ENCODE data around the gene MSX1.

MSX1 gene

GRCh38 chr4:4841156-4841555 lies 18.3 kb upstream of the MSX1 start:
- no peak for DNase-seq (ENCODE audit: low spot score)

- DNase-seq (ENCODE audit: low spot score) = no peak
Measured at GRCh38 chr4:4842476-4843441, 16.7 kb upstream of the MSX1 start.

GRCh38 chr4:4843635-4844291 lies 15.7 kb upstream of the MSX1 start:
- DNase-seq (ENCODE audit: low spot score) = no peak

GRCh38 chr4:4845027-4845426 lies 14.4 kb upstream of the MSX1 start:
- DNase-seq (ENCODE audit: low spot score) = no peak

- DNase-seq (ENCODE audit: low spot score) = no peak
Measured at GRCh38 chr4:4847011-4847410, 12.5 kb upstream of the MSX1 start.

GRCh38 chr4:4848540-4848939 lies 10.9 kb upstream of the MSX1 start:
- no peak for DNase-seq (ENCODE audit: low spot score)

- no peak for DNase-seq (ENCODE audit: low spot score)
Measured at GRCh38 chr4:4849106-4849505, 10.4 kb upstream of the MSX1 start.

- no peak for DNase-seq (ENCODE audit: low spot score)
Measured at GRCh38 chr4:4849524-4850193, 9.8 kb upstream of the MSX1 start.

- no peak for DNase-seq (ENCODE audit: low spot score)
Measured at GRCh38 chr4:4851081-4851480, 8.4 kb upstream of the MSX1 start.

- DNase-seq (ENCODE audit: low spot score) = no peak
Measured at GRCh38 chr4:4851906-4852305, 7.6 kb upstream of the MSX1 start.

GRCh38 chr4:4852591-4853362 lies 6.7 kb upstream of the MSX1 start:
- no peak for DNase-seq (ENCODE audit: low spot score)

- DNase-seq (ENCODE audit: low spot score) = no peak
Measured at GRCh38 chr4:4853371-4853823, 6.1 kb upstream of the MSX1 start.

GRCh38 chr4:4853921-4854648 lies 5.4 kb upstream of the MSX1 start:
- DNase-seq (ENCODE audit: low spot score) = no peak

- DNase-seq (ENCODE audit: low spot score) = no peak
Measured at GRCh38 chr4:4854649-4855295, 4.7 kb upstream of the MSX1 start.

- no peak for DNase-seq (ENCODE audit: low spot score)
Measured at GRCh38 chr4:4855301-4856070, 4.0 kb upstream of the MSX1 start.

GRCh38 chr4:4856071-4857000 lies 3.1 kb upstream of the MSX1 start:
- no peak for DNase-seq (ENCODE audit: low spot score)

GRCh38 chr4:4857001-4857808 lies 2.3 kb upstream of the MSX1 start:
- no peak for DNase-seq (ENCODE audit: low spot score)

Measured in hematopoietic multipotent progenitor cell treated with erythropoietin and hydrocortisone succinate and interleukin-3 and kit ligand, for 17 days (in vitro differentiated cells).